Fibroblast of lung (primary cell): ENCODE measurements around the gene STK32C.

Source experiments
- EZH2 ChIP-seq: IDR thresholded peaks from 2 replicates; pipeline ENCODE4 v1.5.1; 2012; ENCODE audit warnings: low read length, control low read depth, mild to moderate bottlenecking; ENCODE audit errors: missing control alignments
- TF ChIP-seq, protein P1 (sequence below), 2 donors: IDR thresholded peaks in 1 of 2; conservative IDR thresholded peaks in 1 of 2; 1 replicate in 1 of 2; 2 replicates in 1 of 2; pipeline ENCODE4 v1.5.1; 2011 to 2012; ENCODE audit warnings: low read length in 2 of 2, control low read depth in 1 of 2, inconsistent platforms in 1 of 2, low read depth in 1 of 2, mild to moderate bottlenecking in 1 of 2

- TF ChIP-seq, protein P1, sequence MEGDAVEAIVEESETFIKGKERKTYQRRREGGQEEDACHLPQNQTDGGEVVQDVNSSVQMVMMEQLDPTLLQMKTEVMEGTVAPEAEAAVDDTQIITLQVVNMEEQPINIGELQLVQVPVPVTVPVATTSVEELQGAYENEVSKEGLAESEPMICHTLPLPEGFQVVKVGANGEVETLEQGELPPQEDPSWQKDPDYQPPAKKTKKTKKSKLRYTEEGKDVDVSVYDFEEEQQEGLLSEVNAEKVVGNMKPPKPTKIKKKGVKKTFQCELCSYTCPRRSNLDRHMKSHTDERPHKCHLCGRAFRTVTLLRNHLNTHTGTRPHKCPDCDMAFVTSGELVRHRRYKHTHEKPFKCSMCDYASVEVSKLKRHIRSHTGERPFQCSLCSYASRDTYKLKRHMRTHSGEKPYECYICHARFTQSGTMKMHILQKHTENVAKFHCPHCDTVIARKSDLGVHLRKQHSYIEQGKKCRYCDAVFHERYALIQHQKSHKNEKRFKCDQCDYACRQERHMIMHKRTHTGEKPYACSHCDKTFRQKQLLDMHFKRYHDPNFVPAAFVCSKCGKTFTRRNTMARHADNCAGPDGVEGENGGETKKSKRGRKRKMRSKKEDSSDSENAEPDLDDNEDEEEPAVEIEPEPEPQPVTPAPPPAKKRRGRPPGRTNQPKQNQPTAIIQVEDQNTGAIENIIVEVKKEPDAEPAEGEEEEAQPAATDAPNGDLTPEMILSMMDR (conservative IDR thresholded peaks at IDR 0.05 in 1 of 2, IDR thresholded peaks at IDR 0.05 in 1 of 2; ENCODE audit: low read depth in 1 of 2, low read length in 2 of 2): no peak
- no peak for TF ChIP-seq EZH2
These were observed 19.2 kb upstream of the STK32C start for GRCh38 chr10:132326925-132327324.
